Adrenal gland (tissue), 12 donors: Measurements from ENCODE around the gene ASTN2. TPM values are rescaled to one million over a fixed set of nuclear protein-coding genes. Genes with fewer than 3 reads are reported as not detected.
A peak's percentile ranks its signal among the peaks of the same experiment; 100 is the strongest.

Experiments
- DNase-seq, 7 donors: peaks; one replicate each; pipeline ENCODE4 v3.0.0-alpha.2; 2019 to 2020
- H3K27ac ChIP-seq, 5 donors: fragments of 200-600 bp; sonication (generic) in 4 of 5; 1 replicate in 3 of 5; 2 replicates in 2 of 5; pipeline versions ENCODE4 v1.5.1 to v1.8.0; 2016 to 2020; ENCODE audit warnings: mild to moderate bottlenecking in 1 of 5
- H3K27me3 ChIP-seq: fragments of 200-600 bp; 2 replicates; pipeline ENCODE4 v1.8.0; 2021
- H3K36me3 ChIP-seq, 2 donors: fragments of 200-600 bp; replicated peaks in 1 of 2; 1 replicate in 1 of 2; 2 replicates in 1 of 2; pipeline versions ENCODE4 v1.5.1 to v1.8.0; 2018 to 2022
- H3K4me1 ChIP-seq, 2 donors: fragments of 200-600 bp; replicated peaks in 1 of 2; 1 replicate in 1 of 2; 2 replicates in 1 of 2; pipeline versions ENCODE4 v1.5.1 to v1.8.0; 2018 to 2021
- H3K4me3 ChIP-seq, 4 donors: fragments of 200-600 bp; sonication (generic) in 3 of 4; one replicate each; pipeline ENCODE4 v1.5.1; 2016 to 2018
- H3K9me3 ChIP-seq, 3 donors: fragments of 200-600 bp; sonication (generic) in 1 of 3; replicated peaks in 1 of 3; 1 replicate in 2 of 3; 2 replicates in 1 of 3; pipeline versions ENCODE4 v1.5.1 to v1.8.0; 2016 to 2021
- CTCF ChIP-seq, 6 experiments: fragments of 450-650 bp in 4 of 6; fragments of 200-600 bp in 2 of 6; sonication (generic) in 1 of 6; IDR thresholded peaks; 1 replicate in 5 of 6; 2 replicates in 1 of 6; pipeline versions ENCODE4 v1.5.1 to v1.8.0; 2016 to 2021; ENCODE audit warnings: antibody characterized with exemption in 6 of 6, mild to moderate bottlenecking in 2 of 6, moderate library complexity in 1 of 6
- POLR2A ChIP-seq, 2 donors: fragments of 450-650 bp; IDR thresholded peaks; one replicate each; pipeline ENCODE4 v1.6.1; 2017; ENCODE audit warnings: antibody characterized with exemption in 2 of 2, mild to moderate bottlenecking in 2 of 2, moderate library complexity in 1 of 2
- WGBS, 4 donors: extraction: QIAGEN DNeasy Blood & Tissue Kit in 2 of 4; methylation state at CpG; one replicate each; pipeline versions ENCODE4 v1.1.5 to v1.1.7; 2013 to 2017; 5-methylcytosine and 5-hydroxymethylcytosine counted together
- intact Hi-C, 2 donors: fragments of 100-400 bp; cut with DNase I; formaldehyde crosslinking; loops; one replicate each; pipeline versions ENCODE4 v1.14.1 to v1.15.0; 2022 to 2023
- polyA plus RNA-seq, 3 donors: library from polyadenylated mRNA; stranded (reverse); fragments of 200-250 nt in 2 of 3; fragments of 350-450 nt in 1 of 3; fragmentation: Illumina TruSeq in 1 of 3; extraction: RNeasy Lipid Tissue Mini Kit (QIAGEN cat#74804) in 1 of 3; gene quantifications; one replicate each; pipeline ENCODE4 v1.2.3, GENCODE V29; 2013 to 2014
- total RNA-seq, 9 donors: library from RNA; depleted of rRNA in 4 of 9; stranded (reverse); fragments of >200 nt in 4 of 9; fragments of 120-200 nt in 1 of 9; fragmentation: NEBNext Ultra II Directional in 1 of 9; extraction: Animal tissue kit (Norgen Biotek cat#: 25700) in 1 of 9; gene quantifications; one replicate each; pipeline versions ENCODE4 v1.1.0 to v1.2.4, GENCODE V29; 2013 to 2023
- donor health status: healthy with polysubstance abuse.
- donor health status: Bipolar disorder and iron deficiency.
- donor health status: DM: yes; HTN: yes; CAD: no.
- donor health status: DM: no; HTN: no; CAD: no.
- donor health status: DM: no; HTN: no; CAD: no.
- donor health status: DM: yes; HTN: yes; CAD: no.

Gene ASTN2
- total and polyA plus RNA-seq, 12 donors, result 2.5 to 15.6 (median 6.8) TPM

- TF ChIP-seq POLR2A (IDR thresholded peaks at IDR 0.05), result no peak
- no peak overlapping the region for H3K27ac ChIP-seq
- DNase-seq, result no peak
- 72 to 100% (median 87%) methylated on average over 1 of the region's 1 CpG for WGBS, 4 donors
- H3K36me3 ChIP-seq, result no peaks in the 10 kb centered on the region
- intact Hi-C loops, result no loop called here
- no peaks in the 10 kb centered on the region for H3K4me1 ChIP-seq
- no peak overlapping the region for H3K4me3 ChIP-seq
- no peaks in the 10 kb centered on the region for H3K9me3 ChIP-seq
- H3K27me3 ChIP-seq, result peaks cover 37% of the 10 kb centered on the region
Measured at GRCh38 chr9:117418111-117418510, 3.3 kb upstream of the ASTN2 start.

- Histone ChIP-seq H3K4me3 (no peak overlapping the region), H3K27me3 (peaks cover 44% of the 10 kb centered on the region), H3K4me1 (no peaks in the 10 kb centered on the region), H3K36me3 (no peaks in the 10 kb centered on the region), H3K9me3 (no peaks in the 10 kb centered on the region), H3K27ac (no peak overlapping the region)
- TF ChIP-seq POLR2A (IDR thresholded peaks at IDR 0.05) (no peak), CTCF (IDR thresholded peaks at IDR 0.05) (no peak)
- WGBS, 4 donors, result 85 to 94% (median 89%) methylated on average over 2 of the region's 2 CpGs
- no peak for DNase-seq
- intact Hi-C loops, result no loop called here
Measured at GRCh38 chr9:117416856-117417255, 2.0 kb upstream of the ASTN2 start.

- H3K4me3 ChIP-seq, result peak overlapping the region in 1 of 4 donors; percentile 62
- peaks cover 44% of the 10 kb centered on the region for H3K27me3 ChIP-seq
- H3K27ac ChIP-seq, result no peak overlapping the region
- WGBS, 4 donors, result 4 to 9% (median 7%) methylated on average over 12 to 13 of the region's 13 CpGs
- no peaks in the 10 kb centered on the region for H3K9me3 ChIP-seq
- H3K4me1 ChIP-seq, result no peaks in the 10 kb centered on the region
- TF ChIP-seq CTCF (IDR thresholded peaks at IDR 0.05) (no peak), POLR2A (IDR thresholded peaks at IDR 0.05) (no peak)
- H3K36me3 ChIP-seq, result no peaks in the 10 kb centered on the region
- intact Hi-C loops, result no loop called here
- no peak for DNase-seq
Measured at GRCh38 chr9:117415358-117415914, 579 bp upstream of the ASTN2 start.

GRCh38 chr9:117414220-117414905 lies 494 bp downstream of the ASTN2 start:
- H3K27ac ChIP-seq, result peak overlapping the region in 1 of 5 donors; percentile 26
- WGBS, 4 donors, result 0 to 3% (median 0%) methylated on average over 6 to 76 of the region's 77 CpGs
- peaks cover 41% of the 10 kb centered on the region for H3K27me3 ChIP-seq

More at GRCh38 chr9:117414220-117414905, 494 bp downstream of the ASTN2 start:
- H3K36me3 ChIP-seq, result no peaks in the 10 kb centered on the region
- H3K4me1 ChIP-seq, result no peaks in the 10 kb centered on the region
- H3K9me3 ChIP-seq, result no peaks in the 10 kb centered on the region
- peak overlapping the region in 1 of 4 donors; percentile 62 for H3K4me3 ChIP-seq
- DNase-seq, result peak in 5 of 7 donors; percentile 17 to 61 (median 26)
- TF ChIP-seq POLR2A (IDR thresholded peaks at IDR 0.05), result no peak
- TF ChIP-seq CTCF (IDR thresholded peaks at IDR 0.05), result no peak
- intact Hi-C loops, result no loop called here
